Measurements from ENCODE around the gene NBEAL1.
"Not testable (repeated sequence)": the region's sequence is repeated elsewhere in the genome, so short reads cannot be mapped to it uniquely, and the experiment has no call there.

- not testable (repeated sequence) for TF ChIP-seq POLR2A, CTCF, EP300 (IDR thresholded peaks at IDR 0.05)
Observed at GRCh38 chr2:203039211-203039610, 24.5 kb downstream of the NBEAL1 start.
